Activated CD4-positive, alpha-beta T cell treated with anti-CD3 and anti-CD28 coated beads, Interleukin-2, amount 50 U/mL, for 1 hour (primary cell): ENCODE data around the gene C4orf33.
"Not testable (repeated sequence)": the region's sequence is repeated elsewhere in the genome, so short reads cannot be mapped to it uniquely, and the experiment has no call there.

Experiments used
- DNase-seq: peaks from one replicate; pipeline ENCODE4 v3.0.0-alpha.2; 2020

The C4orf33 gene, protein sequence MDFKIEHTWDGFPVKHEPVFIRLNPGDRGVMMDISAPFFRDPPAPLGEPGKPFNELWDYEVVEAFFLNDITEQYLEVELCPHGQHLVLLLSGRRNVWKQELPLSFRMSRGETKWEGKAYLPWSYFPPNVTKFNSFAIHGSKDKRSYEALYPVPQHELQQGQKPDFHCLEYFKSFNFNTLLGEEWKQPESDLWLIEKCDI

DNA sequence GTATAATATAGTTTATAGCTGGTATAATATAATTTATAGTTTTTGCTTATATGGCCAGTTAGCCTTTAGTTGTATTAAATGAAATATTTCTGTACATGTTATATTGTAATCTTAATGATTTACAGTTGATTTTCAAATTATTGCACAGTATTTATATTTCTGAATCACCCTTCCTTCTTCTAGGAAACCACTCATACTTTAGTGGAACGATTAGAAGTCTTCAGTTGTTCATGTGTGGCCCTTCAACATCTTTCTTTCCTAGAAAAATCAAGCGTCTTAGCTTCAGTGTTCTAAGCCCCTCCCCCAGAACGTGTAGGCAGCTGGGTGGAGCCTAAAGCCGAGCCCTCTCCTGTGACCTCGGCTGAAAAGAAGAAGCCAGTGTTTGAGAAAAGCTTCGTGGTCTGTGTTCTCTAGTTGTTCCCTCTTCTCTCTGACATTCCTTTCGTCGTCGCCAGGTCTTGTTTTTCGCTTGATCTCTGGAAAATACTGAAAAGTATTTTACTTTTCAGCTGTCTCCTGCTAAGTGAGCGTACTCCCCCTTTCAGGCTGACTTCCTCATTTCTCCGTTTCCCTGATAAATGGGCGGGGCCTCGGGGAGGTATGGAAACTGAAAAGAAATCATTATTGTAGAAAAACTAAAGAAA lies at the start of gene C4orf33:
C4orf33 (plus strand) TSS at position 342 of the 644 bp plus-strand sequence. CDS start 6,459 bp downstream, outside the sequence.
- peak; percentile 66 for DNase-seq

DNA sequence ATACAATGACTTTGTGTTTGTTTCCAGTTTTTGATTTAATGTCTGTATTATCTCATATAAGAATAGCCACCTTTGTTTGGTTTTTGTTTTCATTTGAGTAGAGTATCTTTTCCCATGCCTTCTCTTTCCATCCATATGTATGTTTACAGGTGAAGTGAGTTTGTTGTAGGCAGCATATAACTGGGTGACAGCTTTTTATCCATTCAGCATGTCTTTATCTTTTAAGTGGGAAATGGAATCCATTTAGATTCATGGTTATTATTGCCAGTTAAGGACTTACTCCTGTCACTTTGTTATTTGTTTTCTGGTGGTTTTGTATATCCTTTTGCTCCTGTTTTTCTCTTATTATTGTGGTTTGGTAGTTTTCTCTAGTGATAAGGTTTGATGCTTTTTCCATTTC lies 36.9 kb upstream of the C4orf33 start:
- DNase-seq: no peak

DNA sequence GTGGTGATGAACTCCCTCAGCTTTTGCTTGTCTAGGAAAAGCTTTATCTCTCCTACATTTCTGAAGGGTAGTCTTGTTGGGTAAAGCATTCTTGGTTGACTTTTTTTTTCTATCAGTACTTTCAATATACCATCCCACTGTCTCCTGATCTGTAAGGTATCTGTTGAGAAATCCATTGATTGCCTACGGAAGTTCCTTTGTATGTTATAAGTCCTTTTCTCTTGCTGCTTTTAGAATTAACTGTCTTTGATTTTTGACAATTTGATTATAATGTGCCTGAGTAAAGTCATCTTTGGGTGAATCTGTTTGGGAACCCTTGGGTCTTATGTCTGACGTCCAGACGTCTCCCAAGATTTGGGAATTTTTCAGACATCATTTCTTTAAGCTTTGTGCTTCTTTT lies 33.4 kb upstream of the C4orf33 start:
- DNase-seq: no peak

DNA sequence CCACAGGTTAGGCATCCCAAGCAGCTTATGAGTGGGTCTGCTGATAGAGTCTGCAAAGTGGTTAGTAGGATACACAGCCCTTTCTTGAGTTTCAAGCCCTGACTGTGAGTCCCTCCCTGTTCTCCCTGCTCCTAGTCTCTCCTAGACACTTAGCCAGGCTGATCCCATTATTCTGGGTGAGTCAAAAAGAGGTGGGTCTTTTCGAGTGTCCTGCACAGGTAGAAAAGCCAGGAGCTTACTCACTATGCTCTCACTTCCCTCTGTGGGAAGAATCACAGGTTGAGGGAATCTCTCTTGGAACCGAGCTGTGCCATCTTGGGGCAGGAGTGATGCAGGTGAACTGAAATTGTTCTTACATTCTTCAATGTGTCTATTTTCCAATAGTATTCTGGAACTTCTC lies 32.3 kb upstream of the C4orf33 start:
- DNase-seq: no peak

DNA sequence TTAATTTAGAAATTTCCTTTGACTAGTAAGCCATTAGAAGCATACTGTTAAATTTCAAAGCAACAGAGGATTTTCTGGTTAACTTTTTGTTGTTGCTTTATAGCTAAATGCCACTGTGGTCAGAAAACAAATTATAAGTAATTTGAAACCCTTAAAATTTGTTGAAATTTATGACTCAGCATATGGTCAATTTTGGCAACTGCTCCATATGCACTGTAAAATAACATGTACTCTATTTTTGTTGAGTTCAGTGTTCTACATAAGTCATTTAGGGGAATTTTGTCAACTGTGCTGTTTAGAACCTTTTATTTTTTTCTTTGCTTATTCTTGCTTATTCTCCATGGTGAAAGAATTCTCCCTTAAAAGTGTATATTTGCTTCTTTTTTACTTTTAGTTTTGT lies 31.2 kb upstream of the C4orf33 start:
- no peak for DNase-seq

DNA sequence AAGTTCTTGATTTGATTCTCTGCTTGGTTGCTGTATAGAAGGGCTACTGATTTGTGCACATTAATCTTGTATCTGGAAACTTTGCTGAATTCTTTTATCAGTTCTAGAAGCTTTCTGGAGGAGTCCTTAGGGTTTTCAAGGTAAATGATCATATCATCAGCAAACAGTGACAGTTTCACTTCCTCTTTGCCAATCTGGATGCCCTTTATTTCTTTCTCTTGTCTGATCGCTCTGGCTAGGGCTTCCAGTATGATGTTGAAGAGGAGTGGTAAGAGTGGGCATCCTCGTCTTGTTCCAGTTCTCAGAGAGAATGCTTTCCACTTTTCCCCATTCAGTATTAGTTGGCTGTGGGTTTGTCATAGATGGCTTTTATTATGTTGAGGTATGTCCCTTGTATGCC lies 26.4 kb upstream of the C4orf33 start:
- not testable (repeated sequence) for DNase-seq

DNA sequence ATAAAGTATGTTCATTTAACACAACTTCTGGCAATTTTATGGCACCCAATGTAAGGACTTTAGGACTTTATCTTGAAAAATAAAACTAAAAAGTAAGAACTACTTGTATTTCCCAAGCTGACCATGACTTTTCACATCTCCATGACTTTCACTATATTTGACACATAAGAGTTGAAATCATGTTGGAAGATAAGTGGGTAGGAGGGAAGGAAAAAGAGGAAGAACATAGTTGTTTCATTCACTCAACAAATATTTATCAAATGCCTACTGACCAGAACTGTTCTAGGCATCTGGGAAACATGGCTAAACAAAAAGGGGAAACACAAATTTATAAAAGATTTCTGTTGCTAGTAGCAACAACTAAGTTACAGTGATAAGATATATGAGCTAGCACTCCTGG lies 18.6 kb upstream of the C4orf33 start:
- no peak for DNase-seq

DNA sequence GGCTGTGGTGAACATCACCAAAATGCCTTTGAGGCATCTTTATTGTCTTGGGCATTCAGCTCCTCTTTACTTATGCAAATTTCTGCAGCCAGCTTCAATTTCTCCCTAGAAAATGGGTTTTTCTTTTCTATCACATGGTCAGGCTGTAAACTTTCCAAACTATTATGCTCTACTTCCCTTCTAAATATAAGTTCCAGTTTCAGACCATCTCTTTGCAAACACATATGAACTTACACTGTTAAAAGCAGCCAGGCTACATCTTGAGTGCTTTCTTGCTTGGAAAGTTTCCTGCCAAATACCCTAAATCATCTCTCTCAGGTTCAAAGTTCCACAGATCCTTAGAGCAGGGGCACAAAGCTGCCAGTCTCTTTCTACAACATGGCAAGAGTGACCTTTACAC lies 15.8 kb upstream of the C4orf33 start:
- no peak for DNase-seq

DNA sequence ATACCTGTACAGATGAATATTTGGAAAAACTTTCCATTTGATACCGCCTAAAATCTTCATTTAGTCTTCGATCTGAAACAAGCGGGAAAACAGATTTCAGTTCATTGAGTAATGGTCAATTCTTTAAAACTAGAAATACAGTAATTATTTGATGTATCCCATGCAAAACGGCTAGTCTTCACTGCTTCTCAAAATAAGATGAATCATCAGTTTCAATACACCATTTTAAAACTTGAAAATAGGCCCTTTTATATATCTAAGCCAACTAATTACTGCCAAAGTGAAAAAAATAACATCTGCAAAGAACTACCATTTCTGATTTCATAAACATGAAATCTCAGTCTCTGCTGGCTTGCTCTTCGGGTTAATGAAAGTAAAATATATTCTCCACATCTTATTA lies 13.7 kb upstream of the C4orf33 start:
- DNase-seq: no peak

DNA sequence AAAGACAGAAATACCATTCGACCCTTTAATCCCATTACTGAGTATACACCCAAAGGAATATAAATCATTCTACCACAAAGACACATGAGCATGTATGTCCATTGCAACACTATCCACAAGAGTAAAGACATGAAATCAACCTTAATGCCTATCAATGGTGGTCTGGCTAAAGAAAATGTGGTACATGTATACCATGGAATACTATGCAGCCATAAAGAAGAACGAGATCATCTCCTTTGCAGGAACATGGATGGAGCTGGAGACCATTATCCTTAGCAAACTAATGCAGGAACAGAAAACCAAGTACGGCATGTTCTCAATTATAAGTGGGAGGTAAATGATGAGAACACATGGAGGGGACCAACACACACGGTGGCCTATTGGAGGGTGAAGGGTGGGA lies 10.5 kb upstream of the C4orf33 start:
- no peak for DNase-seq

DNA sequence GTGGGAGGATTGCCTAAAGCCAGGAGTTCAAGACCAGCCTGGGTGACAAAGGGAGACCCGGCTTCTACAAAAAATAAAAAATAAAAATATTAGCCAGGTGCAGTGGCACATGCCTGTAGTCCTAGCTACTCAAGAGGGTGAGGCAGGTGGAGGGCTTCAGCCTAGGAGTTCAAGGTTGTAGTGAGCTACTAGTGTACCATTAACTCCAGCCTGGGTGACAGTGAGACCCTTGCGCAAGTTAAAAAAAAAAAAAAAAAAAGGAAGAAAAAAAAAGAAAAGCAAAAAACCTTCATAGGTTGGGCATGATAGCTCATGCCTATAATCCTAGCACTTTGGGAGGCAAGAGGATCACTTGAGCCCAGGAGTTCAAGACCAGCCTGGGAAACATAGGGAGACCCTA lies 8.4 kb upstream of the C4orf33 start:
- DNase-seq: no peak

DNA sequence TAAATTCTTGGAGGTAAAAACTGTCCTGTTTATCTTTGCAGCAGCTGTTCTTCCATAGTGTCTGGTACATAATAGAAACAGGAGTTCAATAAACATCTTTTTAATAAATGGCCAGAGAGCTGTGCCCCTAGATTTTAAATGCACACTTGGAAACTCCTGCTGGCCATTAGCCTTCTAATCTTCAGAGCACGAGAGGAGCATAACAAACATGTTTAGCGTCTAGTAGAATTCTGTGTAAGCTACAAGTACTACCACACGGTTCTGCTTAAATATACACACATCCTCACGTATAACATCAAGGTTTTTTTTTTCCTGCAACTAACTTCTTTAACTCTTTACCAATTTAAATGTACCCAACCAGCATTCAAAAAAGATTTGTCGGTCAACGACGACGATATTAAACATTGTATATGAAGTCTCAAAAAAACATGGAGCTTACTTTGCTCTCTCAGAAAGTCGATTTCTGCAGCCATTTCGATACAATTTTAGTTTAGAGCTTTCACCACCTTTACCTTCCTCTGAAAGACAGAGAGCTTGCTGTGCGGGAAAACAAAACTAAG lies 3.2 kb upstream of the C4orf33 start:
- no peak for DNase-seq

DNA sequence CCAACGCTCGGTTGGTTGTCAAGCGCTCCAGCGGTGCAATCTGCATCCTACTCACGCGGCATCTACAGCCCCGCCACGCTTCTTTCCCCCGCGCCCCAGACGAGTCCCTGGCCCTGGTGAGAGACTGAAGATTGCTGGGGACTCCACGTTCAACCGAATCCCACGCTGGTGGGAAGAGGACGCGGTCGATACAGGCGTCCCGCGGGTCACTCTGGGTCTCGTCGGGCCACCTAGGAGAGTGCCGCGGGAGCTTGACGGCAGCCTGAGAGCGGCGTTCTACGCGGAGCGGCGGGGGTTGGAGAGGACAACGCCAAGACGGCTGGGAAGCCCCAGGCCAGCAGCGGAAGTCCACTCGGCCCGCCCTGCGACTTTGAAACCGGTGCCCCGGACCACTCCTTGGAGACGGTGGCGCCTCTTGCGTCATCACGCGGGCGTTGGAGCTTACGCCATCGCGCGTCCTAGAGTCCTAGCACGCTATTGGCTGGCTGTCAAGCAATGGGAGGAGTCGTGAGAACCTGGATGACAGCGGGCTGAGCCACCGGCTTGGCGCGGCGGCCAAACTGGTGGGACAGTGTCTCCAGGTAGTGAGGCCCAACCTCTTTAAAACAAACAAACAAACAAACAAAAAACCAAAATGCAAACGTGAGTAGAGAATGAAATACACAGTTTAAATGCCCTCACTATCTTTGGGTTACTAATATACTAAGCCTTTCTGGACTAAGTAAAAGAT lies 2.6 kb upstream of the C4orf33 start, which contains the start of gene SCLT1:
SCLT1 (minus strand) TSS at position 349 of the 730 bp plus-strand sequence. CDS start 436 bp downstream, outside the sequence.
- peak; percentile 93 for DNase-seq

DNA sequence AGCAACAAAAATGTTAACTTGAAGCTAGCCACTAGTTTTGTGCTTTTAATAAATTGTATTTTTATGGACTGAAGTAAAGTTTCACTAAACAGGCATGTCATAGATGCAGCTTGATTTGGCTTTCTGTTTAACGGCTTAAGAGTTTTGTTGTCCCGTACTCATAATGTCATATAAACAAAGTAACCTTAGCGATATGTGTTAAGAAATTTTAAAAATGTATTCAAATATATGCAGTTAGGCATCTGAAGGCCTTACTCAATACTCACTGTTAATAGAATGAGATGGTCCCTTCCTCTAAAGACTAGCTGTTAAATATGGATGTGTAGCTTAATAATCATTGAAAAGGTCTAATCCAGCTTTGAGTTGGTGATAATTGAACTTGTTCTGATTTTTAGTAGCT lies 1.6 kb upstream of the C4orf33 start:
- no peak for DNase-seq

DNA sequence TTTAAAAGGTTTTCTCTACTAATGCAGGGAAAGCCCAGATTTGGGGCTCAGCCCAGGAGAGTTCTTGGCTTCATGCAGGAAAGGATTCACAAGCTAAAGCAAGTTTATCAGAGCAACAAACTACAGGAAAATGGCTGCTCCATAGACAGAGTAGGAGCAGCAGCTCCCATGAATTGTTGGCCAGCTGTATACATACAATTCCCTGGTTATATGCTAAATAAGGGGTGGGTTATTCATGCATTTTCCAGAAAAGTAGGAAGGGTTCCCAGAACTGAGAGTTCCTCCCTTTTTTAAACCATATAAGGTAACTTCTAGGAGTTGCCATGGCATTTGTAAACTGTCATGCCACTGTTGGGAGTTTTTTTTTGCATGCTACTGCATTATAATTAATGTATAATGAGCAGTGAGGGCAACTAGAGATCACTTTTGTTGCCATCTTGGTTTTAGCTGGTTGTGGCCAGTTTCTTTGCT lies 2.6 kb downstream of the C4orf33 start:
- DNase-seq: no peak

DNA sequence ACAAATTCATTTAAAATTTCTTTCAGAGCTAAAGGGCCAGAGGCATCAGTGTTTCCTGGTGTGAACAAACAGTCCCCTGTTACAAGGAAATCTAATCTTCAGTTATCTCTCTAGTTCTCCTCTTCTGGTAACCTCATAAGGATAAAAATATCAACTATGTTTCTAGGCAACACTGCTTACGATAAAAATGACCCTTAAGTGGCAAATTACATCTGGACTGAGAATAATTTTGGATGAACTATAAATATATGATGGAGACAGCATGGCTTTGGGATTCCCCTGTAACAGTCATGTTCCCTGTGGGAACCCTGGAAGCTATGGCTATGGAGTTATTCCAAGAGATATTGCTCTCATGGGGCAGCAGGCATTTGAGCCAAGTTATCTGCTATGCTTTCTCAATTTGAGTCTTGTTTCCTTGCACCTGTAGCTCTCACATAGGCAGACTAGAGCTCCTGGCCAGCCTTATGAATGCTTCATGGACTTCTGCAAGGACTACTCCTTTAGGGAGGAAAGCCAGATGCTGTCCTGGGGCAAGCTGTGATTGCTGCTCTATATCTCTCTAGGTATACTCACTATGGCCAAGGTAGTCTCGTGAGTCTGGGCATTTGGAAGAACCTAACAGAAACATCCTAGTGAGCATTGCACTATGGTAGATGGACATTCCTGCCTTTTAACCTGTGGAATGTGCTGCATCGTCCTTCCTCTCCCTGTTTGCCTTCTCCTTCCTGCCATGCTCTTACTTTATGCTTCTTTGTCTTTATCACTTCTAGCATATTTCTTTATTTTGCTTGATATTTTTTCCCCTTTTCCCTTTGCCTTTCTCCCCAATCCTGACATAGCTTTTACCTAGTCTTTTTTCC lies 14.2 kb downstream of the C4orf33 start:
- no peak for DNase-seq

DNA sequence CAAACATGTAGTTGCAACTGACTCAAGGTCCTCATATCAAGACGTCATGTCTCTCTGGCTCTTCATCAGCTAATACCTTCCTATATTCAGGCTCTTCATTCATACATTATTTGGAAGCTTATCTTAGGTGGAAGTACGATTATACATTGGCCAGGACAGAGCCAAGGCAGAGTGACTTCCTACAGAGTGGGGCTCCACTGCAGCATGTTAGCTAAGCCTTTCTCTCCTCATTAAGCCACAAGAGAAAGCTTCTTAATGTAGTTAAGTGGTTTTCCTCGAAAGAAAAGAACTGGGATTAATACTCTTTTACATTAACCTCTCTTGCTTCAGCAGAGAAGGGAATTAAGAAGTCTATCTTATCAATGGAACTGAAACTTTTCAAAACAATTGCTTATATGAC lies 15.0 kb downstream of the C4orf33 start:
- no peak for DNase-seq

DNA sequence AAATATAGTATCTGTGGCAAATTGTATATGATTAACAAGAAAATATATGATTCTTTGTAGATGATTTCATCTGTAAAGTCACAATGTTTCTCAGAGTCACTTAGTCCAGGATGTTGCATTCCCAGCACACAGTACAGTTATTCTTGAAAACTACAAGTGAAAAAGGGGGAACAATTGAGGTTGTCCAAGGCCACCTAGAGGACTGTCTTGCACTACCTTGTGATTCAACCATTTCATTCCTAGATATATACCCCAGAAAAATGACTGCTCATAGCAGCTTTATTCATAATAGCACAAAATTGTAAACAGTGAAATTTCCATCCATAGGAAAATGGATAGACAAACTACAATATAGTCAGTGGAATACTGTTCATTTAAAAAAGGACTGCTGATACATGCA lies 16.0 kb downstream of the C4orf33 start:
- DNase-seq: no peak

DNA sequence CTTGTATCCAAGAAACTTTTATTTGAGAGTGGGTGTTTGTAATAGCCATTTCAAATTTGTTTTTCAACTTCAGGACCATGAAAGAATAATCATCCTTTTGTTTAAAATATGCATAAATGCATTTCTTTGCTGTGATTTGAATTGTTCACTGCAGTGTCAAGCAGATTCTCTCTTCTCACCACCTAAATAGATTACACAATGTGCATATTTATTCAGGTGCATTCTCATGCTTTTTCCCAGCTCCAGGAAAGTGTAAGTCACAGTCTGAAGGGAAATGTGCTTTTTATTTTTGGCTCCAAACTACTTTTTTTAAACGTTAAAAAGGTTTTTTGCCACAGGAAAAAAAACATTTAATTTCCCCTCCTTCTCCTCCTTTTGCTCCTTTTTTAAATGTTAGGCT lies 17.5 kb downstream of the C4orf33 start:
- DNase-seq: no peak

DNA sequence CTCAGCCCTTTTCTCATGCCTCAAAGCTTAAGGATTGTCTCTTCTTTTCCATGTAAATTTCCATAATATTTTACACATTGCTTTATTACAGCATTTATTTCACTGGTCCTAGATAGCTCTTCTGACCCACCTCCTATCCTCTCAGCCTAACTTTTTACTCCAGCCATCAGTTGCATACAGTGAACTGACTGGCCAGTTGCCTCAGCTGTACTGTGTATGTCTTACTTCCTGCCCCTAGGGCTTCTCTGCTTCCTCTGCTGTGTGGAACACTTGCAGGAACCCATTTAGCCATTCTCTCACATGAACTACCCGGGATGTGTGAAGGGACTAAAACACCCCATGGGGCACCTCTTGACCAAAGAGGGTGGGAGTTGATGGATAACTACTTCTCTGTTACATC lies 18.0 kb downstream of the C4orf33 start:
- no peak for DNase-seq

DNA sequence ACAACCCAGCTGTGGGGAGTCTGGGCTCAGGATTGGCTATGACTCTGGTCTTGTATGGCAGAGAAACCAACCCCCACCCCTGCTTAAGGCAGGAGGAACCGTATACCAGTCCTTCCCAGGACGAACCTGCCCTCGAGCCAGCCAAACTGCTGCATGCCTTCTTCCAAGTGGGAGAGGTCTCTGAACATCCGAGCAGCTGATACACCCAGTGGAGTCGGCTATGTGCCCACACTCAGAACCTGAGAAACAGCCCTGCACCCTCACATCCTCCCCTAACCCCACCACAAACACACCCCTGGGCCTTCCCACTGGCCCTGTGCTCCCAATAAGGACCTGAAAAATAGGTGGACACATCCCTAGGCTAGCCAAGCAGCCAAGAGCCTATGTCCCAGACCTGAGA lies 21.8 kb downstream of the C4orf33 start:
- no peak for DNase-seq

DNA sequence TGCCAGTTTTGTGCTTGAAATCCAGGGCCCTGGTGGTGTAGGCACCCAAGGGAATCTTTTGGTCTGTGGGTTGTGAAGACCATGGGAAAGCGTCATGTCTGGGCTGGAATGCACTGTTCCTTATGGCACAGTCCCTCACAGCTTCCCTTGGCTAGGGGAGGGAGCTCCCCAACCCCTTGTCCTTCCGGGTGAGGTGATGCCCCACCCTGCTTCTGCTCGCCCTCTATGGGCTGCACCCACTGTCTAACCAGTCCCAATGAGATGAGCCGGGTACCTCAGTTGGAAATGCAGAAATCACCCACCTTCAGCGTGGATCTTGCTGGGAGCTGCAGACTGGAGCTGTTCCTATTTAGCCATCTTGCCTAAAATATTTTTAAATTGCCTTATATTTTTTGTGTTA lies 30.7 kb downstream of the C4orf33 start:
- not testable (repeated sequence) for DNase-seq

DNA sequence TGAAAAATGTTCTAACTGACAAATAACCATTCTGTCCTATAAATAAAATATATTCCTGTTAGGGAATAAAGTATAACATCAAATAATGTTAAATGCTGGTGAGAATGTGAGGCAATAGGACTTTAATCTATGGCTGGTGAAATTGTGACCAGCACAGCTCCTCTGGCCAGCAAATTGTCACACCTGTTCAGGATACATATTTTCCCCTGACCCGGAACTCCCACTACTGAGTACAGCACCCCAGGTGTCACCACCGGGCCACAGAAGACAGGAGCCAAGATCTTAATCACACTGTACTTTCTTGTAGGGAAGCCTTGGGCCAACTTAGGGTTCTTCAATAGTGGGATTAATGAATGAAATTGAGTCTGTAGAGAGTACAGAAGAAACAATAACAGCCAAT lies 33.2 kb downstream of the C4orf33 start:
- no peak for DNase-seq
